NCI-H187 treated with DMSO at 0.1 percent for 48 hours (cell line): ENCODE data around the gene C2CD4D.
"Not testable (repeated sequence)": the region's sequence is repeated elsewhere in the genome, so short reads cannot be mapped to it uniquely, and the experiment has no call there.

Experiments
- DNase-seq: peaks from one replicate; lab custom pipeline; 2025; lab: John Stamatoyannopoulos, UW

The C2CD4D gene

DNA sequence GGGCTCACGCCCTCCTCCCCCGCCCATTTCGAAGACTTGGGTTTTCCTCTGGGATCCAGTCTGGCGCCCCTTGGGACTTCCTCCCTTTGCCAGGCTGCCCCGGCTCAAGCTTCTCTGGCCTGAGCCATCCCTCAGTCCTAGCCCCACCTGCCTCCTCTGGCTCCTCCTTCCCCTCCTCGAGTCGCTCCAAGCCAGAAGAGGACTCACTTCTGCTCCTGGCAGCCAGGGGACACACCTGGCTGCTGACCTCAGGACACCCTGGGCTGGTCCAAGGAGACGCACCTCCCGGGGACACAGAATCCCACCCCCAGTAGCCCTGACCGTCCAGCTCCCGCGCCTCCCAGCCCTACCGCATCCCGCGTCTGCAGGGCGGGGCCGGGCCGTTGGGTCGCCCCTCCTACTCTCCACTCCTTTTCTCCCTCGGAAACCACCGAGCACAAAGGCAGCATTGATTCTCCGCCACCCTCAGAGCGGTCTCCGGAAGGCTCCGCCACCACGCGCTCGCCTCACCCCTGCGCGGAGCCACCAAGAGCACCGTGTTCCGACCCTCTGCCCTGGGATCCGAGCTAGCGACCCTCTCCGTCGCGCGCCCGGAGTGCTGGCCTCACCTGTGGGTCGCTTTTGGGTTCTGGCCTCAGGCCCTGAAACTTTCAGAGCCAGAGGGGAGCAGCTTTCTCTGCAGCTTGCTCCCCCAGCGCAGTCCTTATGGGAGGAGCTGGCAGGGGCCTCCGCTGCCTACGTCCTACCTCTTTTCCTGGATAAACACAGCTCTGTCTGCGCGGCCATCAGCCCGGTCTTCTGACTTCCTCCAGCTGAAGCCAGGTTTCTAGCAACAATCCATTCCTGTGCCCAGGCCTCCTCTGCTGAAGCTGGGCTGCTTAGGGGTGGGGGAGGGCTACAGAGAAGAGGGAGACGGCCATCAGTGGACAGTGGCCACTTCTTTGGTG, at the start of gene C2CD4D:
TSS of gene C2CD4D (minus strand) at position 364 of the 947 bp plus-strand sequence. CDS start 831 bp downstream, outside the sequence.
- DNase-seq = peak; percentile 47

GRCh38 chr1:151888972-151889570, 49.5 kb upstream of the C2CD4D start:
- DNase-seq = no peak

DNA sequence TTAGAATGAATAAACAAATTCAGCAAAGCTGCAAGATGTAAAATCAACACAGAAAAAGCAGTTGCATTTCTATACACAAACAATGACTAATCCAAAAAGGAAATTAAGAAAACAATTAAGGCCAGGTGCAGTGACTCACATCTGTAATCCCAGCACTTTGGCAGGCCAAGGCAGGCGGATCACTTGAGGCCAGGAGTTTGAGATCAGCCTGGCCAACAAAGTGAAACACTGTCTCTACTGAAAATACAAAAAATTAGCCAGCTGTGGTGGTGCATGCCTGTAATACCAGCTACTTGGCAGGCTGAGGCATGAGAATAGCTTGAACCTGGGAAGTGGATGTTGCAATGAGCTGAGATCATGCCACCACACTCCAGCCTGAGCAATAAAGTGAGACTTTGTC, 47.4 kb upstream of the C2CD4D start:
- no peak for DNase-seq

GRCh38 chr1:151885479-151885878, 45.9 kb upstream of the C2CD4D start:
- no peak for DNase-seq

DNA sequence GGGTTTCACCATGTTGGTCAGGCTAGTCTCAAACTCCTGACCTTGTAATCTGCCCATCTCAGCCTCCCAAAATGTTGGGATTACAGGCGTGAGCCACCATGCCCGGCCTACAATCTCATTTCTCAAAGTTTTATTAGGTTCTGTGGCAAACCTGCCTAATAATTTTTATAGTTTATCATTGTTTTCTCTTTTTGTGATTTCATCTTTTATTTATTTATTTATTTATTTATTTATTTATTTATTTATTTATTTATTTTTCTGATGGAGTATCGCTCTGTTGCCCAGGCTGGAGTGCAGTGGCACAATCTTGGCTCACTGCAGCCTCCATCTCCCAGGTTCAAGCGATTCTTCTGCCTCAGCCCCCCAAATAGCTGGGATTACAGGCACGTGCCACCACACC, 45.3 kb upstream of the C2CD4D start:
- DNase-seq = not testable (repeated sequence)

GRCh38 chr1:151884445-151884844, 44.8 kb upstream of the C2CD4D start:
- DNase-seq = not testable (repeated sequence)

GRCh38 chr1:151883898-151884297, 44.3 kb upstream of the C2CD4D start:
- not testable (repeated sequence) for DNase-seq

DNA sequence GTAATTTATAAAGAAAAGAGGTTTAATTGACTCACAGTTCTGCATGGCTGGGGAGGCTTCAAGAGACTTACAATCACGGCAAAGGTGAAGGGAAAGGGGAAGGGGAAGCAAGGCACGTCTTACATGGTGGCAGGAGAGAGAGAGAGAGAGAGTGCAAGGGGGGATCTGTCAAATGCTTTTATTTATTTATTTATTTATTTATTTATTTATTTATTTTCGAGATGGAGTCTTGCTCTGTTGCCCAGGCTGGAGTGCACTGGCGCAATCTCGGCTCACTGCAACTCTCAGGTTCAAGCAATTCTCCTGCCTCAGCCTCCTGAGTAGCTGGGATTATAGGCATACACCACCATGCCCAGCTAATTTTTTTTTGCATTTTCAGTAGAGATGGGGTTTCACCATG, 43.3 kb upstream of the C2CD4D start:
- not testable (repeated sequence) for DNase-seq

DNA sequence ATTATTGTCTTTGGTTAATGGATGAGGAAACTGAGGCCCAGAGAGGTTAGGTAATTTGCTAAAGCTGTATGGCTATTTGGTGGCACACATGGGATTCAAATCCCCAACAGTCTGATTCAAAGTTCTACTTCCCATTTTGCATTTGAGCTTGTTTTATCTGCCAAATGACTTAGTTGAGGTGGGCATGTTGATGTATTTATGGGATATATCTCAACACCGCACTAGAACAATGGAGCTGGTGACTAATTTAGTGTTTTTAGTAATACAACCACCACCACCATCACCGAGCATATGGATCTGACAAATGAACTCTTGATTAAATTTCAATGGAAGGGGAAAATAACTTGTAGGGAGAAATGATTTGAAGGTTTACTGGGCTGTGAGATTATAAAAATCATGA, 42.8 kb upstream of the C2CD4D start:
- DNase-seq = no peak

GRCh38 chr1:151881479-151881878, 41.9 kb upstream of the C2CD4D start:
- DNase-seq = no peak

- DNase-seq = no peak
Measured at GRCh38 chr1:151875419-151876097, 35.9 kb upstream of the C2CD4D start.

DNA sequence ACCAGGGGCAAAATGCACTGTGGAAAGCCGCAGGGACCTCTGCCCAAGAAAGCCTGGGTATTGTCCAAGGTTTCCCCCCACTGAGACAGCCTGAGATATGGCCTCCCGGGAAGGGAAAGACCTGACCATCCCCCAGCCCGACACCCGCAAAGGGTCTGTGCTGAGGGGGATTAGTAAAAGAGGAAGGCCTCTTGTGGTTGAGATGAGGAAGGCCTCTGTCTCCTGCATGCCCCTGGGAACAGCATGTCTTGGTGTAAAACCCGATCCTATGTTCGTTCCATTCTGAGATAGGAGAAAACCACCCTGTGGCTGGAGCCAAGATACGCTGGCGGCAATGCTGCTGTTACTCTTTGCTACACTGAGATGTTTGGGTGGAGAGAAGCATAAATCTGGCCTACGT, 33.2 kb upstream of the C2CD4D start:
- not testable (repeated sequence) for DNase-seq

- no peak for DNase-seq
Measured at GRCh38 chr1:151871284-151872030, 31.8 kb upstream of the C2CD4D start.

- DNase-seq = no peak
Measured at GRCh38 chr1:151868486-151868885, 28.9 kb upstream of the C2CD4D start.

DNA sequence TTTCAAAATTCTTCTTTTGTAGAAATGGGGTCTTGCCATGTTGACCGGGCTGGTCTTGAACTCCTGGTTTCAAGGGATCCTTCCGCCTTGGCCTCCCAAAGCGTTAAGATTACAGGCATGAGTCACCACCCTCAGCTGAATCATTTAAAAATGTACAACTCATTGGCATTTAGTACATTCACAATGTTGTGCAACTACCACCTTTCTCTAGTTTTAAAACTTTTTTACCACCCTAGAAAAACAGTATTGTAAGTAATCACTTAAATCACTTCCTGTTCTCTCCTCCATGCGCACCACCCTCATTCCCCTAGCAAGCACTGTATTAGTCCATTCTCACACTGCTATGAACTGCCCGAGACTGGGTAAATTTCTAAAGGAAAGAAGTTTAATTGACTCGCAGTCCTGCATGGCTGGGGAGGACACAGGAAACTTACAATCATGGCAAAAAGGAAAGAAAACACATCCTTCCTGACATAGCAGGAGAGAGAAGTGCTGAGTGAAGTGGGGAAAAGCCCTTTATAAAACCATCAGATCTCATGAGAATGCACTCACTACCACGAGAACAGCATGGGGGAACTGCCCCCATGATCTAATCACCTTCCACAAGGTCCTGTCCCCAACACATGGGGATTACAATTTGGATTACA, 28.3 kb upstream of the C2CD4D start:
- no peak for DNase-seq

DNA sequence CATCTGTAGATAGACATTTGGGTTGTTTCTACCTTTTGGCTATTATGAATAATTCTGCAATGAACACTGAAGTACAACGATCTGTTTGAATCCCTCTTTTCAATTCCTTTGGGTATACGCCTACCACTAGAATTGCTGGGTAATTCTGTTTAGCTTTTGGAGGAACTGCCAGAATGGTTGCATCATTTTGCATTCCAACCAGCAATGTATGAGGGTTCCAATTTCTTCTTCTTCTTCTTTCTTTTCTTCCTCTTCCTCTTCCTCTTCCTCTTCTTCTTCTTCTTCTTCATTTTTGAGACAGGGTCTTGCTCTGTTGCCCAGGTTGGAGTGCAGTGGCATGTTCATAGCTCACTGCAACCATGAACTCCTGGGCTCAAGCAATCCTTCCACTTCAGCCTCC, 27.7 kb upstream of the C2CD4D start:
- no peak for DNase-seq

- DNase-seq = no peak
Measured at GRCh38 chr1:151864411-151864810, 24.8 kb upstream of the C2CD4D start.

GRCh38 chr1:151862604-151863003, 23.0 kb upstream of the C2CD4D start:
- no peak for DNase-seq

GRCh38 chr1:151860504-151861187, 21.0 kb upstream of the C2CD4D start:
- DNase-seq = no peak

GRCh38 chr1:151859891-151860293, 20.3 kb upstream of the C2CD4D start:
- DNase-seq = no peak
